Neural cell (in vitro differentiated cells): ENCODE results near the gene ADARB2. TPM values are rescaled to one million over a fixed set of nuclear protein-coding genes. Genes with fewer than 3 reads are reported as not detected.

Source experiments
- H2AFZ ChIP-seq: fragments of 200-600, 300-800 bp; sonication (generic), shearing (Covaris generic); 2 replicates; pipeline ENCODE4 v1.6.0; 2014; ENCODE audit warnings: low read depth, mild to moderate bottlenecking, antibody characterized with exemption, low read length, moderate library complexity
- H3F3A ChIP-seq: fragments of 200-600 bp; shearing (Covaris generic); 2 replicates; pipeline ENCODE4 v1.6.1; 2016; ENCODE audit warnings: mild to moderate bottlenecking, moderate library complexity, mixed read lengths, antibody characterized with exemption, low read length; ENCODE audit not compliant: insufficient read depth, poor library complexity, severe bottlenecking
- H3K27ac ChIP-seq: fragments of 200-600, 300-800 bp; sonication (generic), shearing (Covaris generic); 2 replicates; pipeline ENCODE4 v1.5.1; 2014; ENCODE audit warnings: mild to moderate bottlenecking, low read length, moderate library complexity
- H3K27me3 ChIP-seq: fragments of 300-800, 200-600 bp; sonication (generic), shearing (Covaris generic); 2 replicates; pipeline ENCODE4 v1.6.0; 2014; ENCODE audit warnings: mild to moderate bottlenecking, low read depth, low read length, moderate library complexity; ENCODE audit not compliant: insufficient read depth
- H3K36me3 ChIP-seq: fragments of 300-800, 200-600 bp; sonication (generic), shearing (Covaris generic); 2 replicates; pipeline ENCODE4 v1.5.1; 2014; ENCODE audit warnings: mild to moderate bottlenecking, antibody characterized with exemption, low read length, moderate library complexity; ENCODE audit not compliant: insufficient read depth
- H3K4me2 ChIP-seq: fragments of 300-800, 200-600 bp; sonication (generic), shearing (Covaris generic); 2 replicates; pipeline ENCODE4 v1.6.0; 2014; ENCODE audit warnings: mild to moderate bottlenecking, low read length
- H3K4me3 ChIP-seq: fragments of 300-800, 200-600 bp; sonication (generic), shearing (Covaris generic); 2 replicates; pipeline ENCODE4 v1.5.1; 2014; ENCODE audit warnings: mild to moderate bottlenecking, low read length, moderate library complexity
- H3K79me2 ChIP-seq: fragments of 200-600 bp; shearing (Covaris generic); replicated peaks from 2 replicates; pipeline ENCODE4 v1.6.0; 2014; ENCODE audit warnings: mild to moderate bottlenecking, low read length, moderate library complexity; ENCODE audit not compliant: insufficient read depth
- H3K9ac ChIP-seq: fragments of 300-800, 200-600 bp; sonication (generic), shearing (Covaris generic); 2 replicates; pipeline ENCODE4 v1.6.1; 2016; ENCODE audit warnings: mild to moderate bottlenecking, low read length, mixed read lengths
- H3K9me2 ChIP-seq: fragments of 200-600 bp; shearing (Covaris generic); 2 replicates; pipeline ENCODE4 v1.6.1; 2016; ENCODE audit warnings: mild to moderate bottlenecking, low read length, mixed read lengths; ENCODE audit not compliant: insufficient read depth
- H3K9me3 ChIP-seq: fragments of 200-600, 300-800 bp; sonication (generic), shearing (Covaris generic); 2 replicates; pipeline ENCODE4 v1.6.1; 2016; ENCODE audit warnings: mild to moderate bottlenecking, mixed run types, low read length, moderate library complexity, mixed read lengths
- H4K20me1 ChIP-seq: fragments of 200-600 bp; shearing (Covaris generic); 2 replicates; pipeline ENCODE4 v1.6.1; 2016; ENCODE audit warnings: mild to moderate bottlenecking, mixed run types; ENCODE audit not compliant: insufficient read depth
- CTCF ChIP-seq: fragments of 450-650 bp; IDR thresholded peaks from 2 replicates; pipeline ENCODE4 v1.5.1; 2014; ENCODE audit warnings: antibody characterized with exemption, mild to moderate bottlenecking, moderate library complexity; ENCODE audit not compliant: poor library complexity, severe bottlenecking
- EP300 ChIP-seq: fragments of 450-650 bp; conservative IDR thresholded peaks from 2 replicates; pipeline ENCODE4 v1.6.1; 2014; ENCODE audit warnings: antibody characterized with exemption, mild to moderate bottlenecking, moderate library complexity; ENCODE audit not compliant: poor library complexity, severe bottlenecking
- EZH2 ChIP-seq: fragments of 200-600, 300-800 bp; shearing (Covaris generic), sonication (generic); IDR thresholded peaks from 2 replicates; pipeline ENCODE4 v1.6.1; 2014; ENCODE audit warnings: antibody characterized with exemption, low read length, borderline replicate concordance, mild to moderate bottlenecking; ENCODE audit not compliant: insufficient read depth, poor library complexity, severe bottlenecking
- MXI1 ChIP-seq: fragments of 450-650 bp; conservative IDR thresholded peaks from 2 replicates; pipeline ENCODE4 v1.6.1; 2014; ENCODE audit warnings: antibody characterized with exemption, mild to moderate bottlenecking; ENCODE audit not compliant: poor library complexity, severe bottlenecking
- POLR2AphosphoS5 ChIP-seq: IDR thresholded peaks from 2 replicates; pipeline ENCODE4 v1.6.1; 2012
- RAD21 ChIP-seq: fragments of 450-650 bp; conservative IDR thresholded peaks from 2 replicates; pipeline ENCODE4 v1.6.1; 2014; ENCODE audit warnings: antibody characterized with exemption, mild to moderate bottlenecking, moderate library complexity
- REST ChIP-seq: IDR thresholded peaks from 2 replicates; pipeline ENCODE4 v1.6.1; 2012; ENCODE audit warnings: borderline replicate concordance
- SMC3 ChIP-seq: fragments of 450-650 bp; conservative IDR thresholded peaks from 2 replicates; pipeline ENCODE4 v1.6.1; 2014; ENCODE audit warnings: antibody characterized with exemption, mild to moderate bottlenecking, moderate library complexity; ENCODE audit not compliant: poor library complexity
- TAF1 ChIP-seq: IDR thresholded peaks from 2 replicates; pipeline ENCODE4 v1.6.1; 2012; ENCODE audit warnings: low read depth
- polyA plus RNA-seq: library from polyadenylated mRNA; depleted of rRNA; stranded (reverse); fragments of >200 nt; gene quantifications from 2 replicates; pipeline ENCODE4 v1.2.3, GENCODE V29; 2014

The ADARB2 gene
- polyA plus RNA-seq, 1 donor from 2014 or later = 3.6 TPM

GRCh38 chr10:1203216-1203615, 534.1 kb downstream of the ADARB2 start:
- Histone ChIP-seq H4K20me1 (no peaks in the 10 kb centered on the region), H3K9ac (no peak overlapping the region), H3K27ac (no peak overlapping the region), H3K4me2 (no peak overlapping the region), H3K9me2 (no peaks in the 10 kb centered on the region), H2AFZ (no peak overlapping the region), H3K36me3 (no peaks in the 10 kb centered on the region), H3K4me3 (no peak overlapping the region), H3K79me2 (no peaks in the 10 kb centered on the region), H3K27me3 (no peaks in the 10 kb centered on the region), H3K9me3 (no peaks in the 10 kb centered on the region), H3F3A (no peaks in the 10 kb centered on the region)
- no peak for TF ChIP-seq EP300
- TF ChIP-seq REST = no peak
- TF ChIP-seq MXI1 = no peak
- TF ChIP-seq TAF1 = no peak
- TF ChIP-seq RAD21 = no peak
- no peak for TF ChIP-seq SMC3
- TF ChIP-seq POLR2AphosphoS5 = no peak
- no peak for TF ChIP-seq EZH2
- TF ChIP-seq CTCF = no peak

GRCh38 chr10:1202343-1202742, 535.0 kb downstream of the ADARB2 start:
- H3F3A ChIP-seq = no peaks in the 10 kb centered on the region
- H3K4me3 ChIP-seq = no peak overlapping the region
- no peak overlapping the region for H3K9ac ChIP-seq
- H4K20me1 ChIP-seq = no peaks in the 10 kb centered on the region
- H3K36me3 ChIP-seq = no peaks in the 10 kb centered on the region
- no peaks in the 10 kb centered on the region for H3K27me3 ChIP-seq
- no peaks in the 10 kb centered on the region for H3K79me2 ChIP-seq
- no peak overlapping the region for H2AFZ ChIP-seq
- TF ChIP-seq SMC3 = no peak
- TF ChIP-seq RAD21 = no peak
- no peak for TF ChIP-seq EZH2
- TF ChIP-seq TAF1 = no peak
- no peak for TF ChIP-seq MXI1
- no peak for TF ChIP-seq EP300
- TF ChIP-seq CTCF = no peak
- TF ChIP-seq POLR2AphosphoS5 = no peak
- no peak for TF ChIP-seq REST
- H3K27ac ChIP-seq = no peak overlapping the region
- no peaks in the 10 kb centered on the region for H3K9me2 ChIP-seq
- no peak overlapping the region for H3K4me2 ChIP-seq
- no peaks in the 10 kb centered on the region for H3K9me3 ChIP-seq
